Measurements from ENCODE around the gene PYGO1. TPM values are rescaled to one million over a fixed set of nuclear protein-coding genes. Genes with fewer than 3 reads are reported as not detected.

Gene PYGO1
- total and polyA plus RNA-seq, 2 of the 4 experiments (the other 2 are of a cell fraction), result 3.0 to 6.6 TPM

DNA sequence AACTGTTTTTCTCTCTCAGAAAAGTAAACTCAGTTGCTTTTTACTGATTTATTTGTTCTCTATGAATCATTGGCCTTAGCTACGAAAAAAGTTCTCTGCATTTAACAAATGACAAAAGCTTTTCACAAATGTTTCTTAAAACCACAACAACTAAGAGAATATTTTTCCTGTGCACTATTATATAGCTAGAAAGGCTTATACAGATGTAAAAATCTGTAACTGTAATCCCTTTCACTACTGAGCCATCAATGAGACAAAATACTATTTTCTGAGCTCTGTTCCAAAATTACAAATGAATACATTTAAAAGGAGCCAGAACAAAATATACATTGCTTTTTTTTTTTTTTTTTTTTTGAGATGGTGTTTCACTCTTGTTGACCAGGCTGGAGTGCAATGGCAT lies 45.6 kb upstream of the PYGO1 start:
- Histone ChIP-seq H3K4me1 (ENCODE audit: control insufficient read depth, insufficient read depth, low read length) (no peaks in the 10 kb centered on the region), H3K14ac (replicated peaks; ENCODE audit: low read depth, low read length) (no peak overlapping the region), H3K4me2 (ENCODE audit: low read depth, low read length) (no peak overlapping the region), H3K23ac (ENCODE audit: low read depth, low read length) (no peak overlapping the region), H3K36me3 (ENCODE audit: control insufficient read depth, insufficient read depth, low read length) (no peaks in the 10 kb centered on the region), H4K91ac (ENCODE audit: insufficient read depth, low read depth, low read length) (no peak overlapping the region), H3K27me3 (ENCODE audit: control insufficient read depth, insufficient read depth, low read length) (no peaks in the 10 kb centered on the region), H4K8ac (ENCODE audit: low read depth in 2 of 2, low read length in 2 of 2) (no peak overlapping the region), H2BK5ac (ENCODE audit: low read depth, low read length, poor library complexity, severe bottlenecking) (no peak overlapping the region), H3K79me1 (ENCODE audit: low read depth in 1 of 2, low read length in 2 of 2) (no peaks in the 10 kb centered on the region), H3K27ac (ENCODE audit: insufficient read depth, low read length) (no peak overlapping the region), H2BK20ac (ENCODE audit: low read depth, low read length) (no peak overlapping the region), H2BK15ac (ENCODE audit: low read depth, low read length) (no peak overlapping the region), H3K9me1 (ENCODE audit: insufficient read depth, low read length) (no peaks in the 10 kb centered on the region), H2AFZ (replicated peaks; ENCODE audit: low read length, poor library complexity) (no peak overlapping the region), H3K56ac (ENCODE audit: extremely low read depth, insufficient read depth, low read length) (no peak overlapping the region), H3K9me3 (ENCODE audit: control insufficient read depth, insufficient read depth, low read length) (no peaks in the 10 kb centered on the region), H2AK5ac (ENCODE audit: low read depth, low read length) (no peak overlapping the region), H2BK120ac (ENCODE audit: low read depth, low read length) (no peak overlapping the region), H3K9ac (ENCODE audit: low read depth, low read length) (no peak overlapping the region), H3K18ac (ENCODE audit: low read depth, low read length) (no peak overlapping the region), H2AK9ac (replicated peaks; ENCODE audit: low read depth, low read length, poor library complexity) (no peak overlapping the region), H3K4ac (ENCODE audit: low read depth, low read length) (no peak overlapping the region), H4K5ac (ENCODE audit: low read depth, low read length) (no peak overlapping the region), H4K20me1 (ENCODE audit: insufficient read depth, low read length) (no peaks in the 10 kb centered on the region), H3K4me3 (ENCODE audit: insufficient read depth, low read depth, low read length) (no peak overlapping the region)
- no TSS peak for BruUV-seq (replicated peaks)
- intact Hi-C loops (cut with micrococcal nuclease) (no loop called here), in situ Hi-C loops (cut with MboI; ENCODE audit: low sequenced_read_pairs) (no loop called here), dilution Hi-C loops (cut with HindIII; ENCODE audit: low sequenced_read_pairs, unreplicated experiment) (no loop called here)
- ATAC-seq (ENCODE audit: low read depth), result no peak
- CTCF ChIA-PET, result interaction anchor here (0.6 to 1.1 kb wide), 3 partner anchors 8 to 52 kb away, joined by 3 read pairs; no protein-coding TSS in a partner anchor
- peak; percentile 5 for DNase-seq
- WGBS, 2 experiments (ENCODE audit: extremely low coverage in 2 of 2, insufficient read length in 1 of 2), result no CpG with 5 or more reads among the region's 1 CpG
- TF ChIP-seq MAFK (IDR thresholded peaks at IDR 0.05; ENCODE audit: low read depth, low read length) (no peak), CTCF (conservative IDR thresholded peaks at IDR 0.05; ENCODE audit: low read depth, low read length) (no peak), CHD1 (IDR thresholded peaks at IDR 0.05; ENCODE audit: low read depth, low read length) (no peak), RCOR1 (IDR thresholded peaks at IDR 0.05; ENCODE audit: insufficient replicate concordance, low read length) (no peak), RAD21 (IDR thresholded peaks at IDR 0.05; ENCODE audit: low read length) (no peak), POLR2A (IDR thresholded peaks at IDR 0.05; ENCODE audit: low read depth, low read length) (no peak), BHLHE40 (IDR thresholded peaks at IDR 0.05; ENCODE audit: low read depth, low read length) (no peak), SMC3 (IDR thresholded peaks at IDR 0.05; ENCODE audit: low read depth, low read length) (no peak), USF2 (IDR thresholded peaks at IDR 0.05; ENCODE audit: low read depth, low read length) (no peak), ELK1 (IDR thresholded peaks at IDR 0.05; ENCODE audit: borderline replicate concordance, low read depth, low read length) (no peak), MXI1 (IDR thresholded peaks at IDR 0.05; ENCODE audit: borderline replicate concordance, low read depth, low read length) (no peak)
- POLR2A ChIA-PET (ENCODE audit: unreplicated experiment), result interaction anchor here (0.5 kb wide), 1 partner anchor 11 kb away, joined by 8 read pairs; no protein-coding TSS in a partner anchor

Measured in IMR-90 (cell line).